Activated CD8-positive, alpha-beta memory T cell treated with anti-CD3 and anti-CD28 coated beads for 36 hours (primary cell): ENCODE data around the gene FRMPD1. TPM values are rescaled to one million over a fixed set of nuclear protein-coding genes. Genes with fewer than 3 reads are reported as not detected.

ENCODE experiments used
- CTCF ChIA-PET: fragments of 350-600 bp; sonication (Branson Sonifier 250); formaldehyde crosslinking; loops from one replicate; lab custom pipeline; 2021; ENCODE audit warnings: antibody characterized with exemption; lab: Charles Lee
- POLR2A ChIA-PET: fragments of 350-600 bp; sonication (Branson Sonifier 250); formaldehyde crosslinking; loops from one replicate; lab custom pipeline; 2021; ENCODE audit warnings: antibody characterized with exemption; lab: Charles Lee
- total RNA-seq, 2 experiments: library from RNA; stranded (reverse); gene quantifications; one replicate each; pipeline ENCODE4 v1.2.3, GENCODE V29; 2021

The FRMPD1 gene
- total RNA-seq, 2 experiments from 2014 or later = not detected

GRCh38 chr9:37626708-37627292, 24.0 kb upstream of the FRMPD1 start:
- POLR2A ChIA-PET = no interaction called here
- CTCF ChIA-PET = no interaction called here

GRCh38 chr9:37632479-37632878, 18.3 kb upstream of the FRMPD1 start:
- ChIA-PET POLR2A (no interaction called here), CTCF (no interaction called here)

GRCh38 chr9:37635808-37636207, 14.9 kb upstream of the FRMPD1 start:
- CTCF ChIA-PET = no interaction called here
- POLR2A ChIA-PET = no interaction called here

GRCh38 chr9:37636511-37637448, 14.0 kb upstream of the FRMPD1 start:
- ChIA-PET POLR2A (no interaction called here), CTCF (no interaction called here)

GRCh38 chr9:37639109-37639762, 11.5 kb upstream of the FRMPD1 start:
- POLR2A ChIA-PET = no interaction called here
- CTCF ChIA-PET = no interaction called here

- ChIA-PET CTCF (no interaction called here), POLR2A (no interaction called here)
These were observed 10.9 kb upstream of the FRMPD1 start for GRCh38 chr9:37639841-37640240.

- ChIA-PET CTCF (no interaction called here), POLR2A (no interaction called here)
These were observed 10.5 kb upstream of the FRMPD1 start for GRCh38 chr9:37640246-37640645.

GRCh38 chr9:37641331-37641730, 9.4 kb upstream of the FRMPD1 start:
- CTCF ChIA-PET = no interaction called here
- POLR2A ChIA-PET = no interaction called here

- CTCF ChIA-PET = no interaction called here
- POLR2A ChIA-PET = no interaction called here
These were observed 7.5 kb upstream of the FRMPD1 start for GRCh38 chr9:37643214-37643613.

GRCh38 chr9:37645903-37646506, 4.7 kb upstream of the FRMPD1 start:
- ChIA-PET CTCF (no interaction called here), POLR2A (no interaction called here)

GRCh38 chr9:37650299-37650872, 368 bp upstream of the FRMPD1 start:
- ChIA-PET POLR2A (no interaction called here), CTCF (no interaction called here)

- POLR2A ChIA-PET = no interaction called here
- CTCF ChIA-PET = no interaction called here
These were observed 1.5 kb downstream of the FRMPD1 start for GRCh38 chr9:37652261-37652660.

GRCh38 chr9:37653385-37653784, 2.6 kb downstream of the FRMPD1 start:
- POLR2A ChIA-PET = no interaction called here
- CTCF ChIA-PET = no interaction called here

- ChIA-PET CTCF (no interaction called here), POLR2A (no interaction called here)
These were observed 6.2 kb downstream of the FRMPD1 start for GRCh38 chr9:37656936-37657335.

GRCh38 chr9:37660691-37661090, 9.9 kb downstream of the FRMPD1 start:
- ChIA-PET CTCF (no interaction called here), POLR2A (no interaction called here)

GRCh38 chr9:37663926-37664325, 13.2 kb downstream of the FRMPD1 start:
- CTCF ChIA-PET = no interaction called here
- POLR2A ChIA-PET = no interaction called here

- ChIA-PET CTCF (no interaction called here), POLR2A (no interaction called here)
These were observed 17.0 kb downstream of the FRMPD1 start for GRCh38 chr9:37667706-37668105.

- ChIA-PET CTCF (no interaction called here), POLR2A (no interaction called here)
These were observed 17.4 kb downstream of the FRMPD1 start for GRCh38 chr9:37668116-37668601.

- ChIA-PET CTCF (no interaction called here), POLR2A (no interaction called here)
These were observed 18.5 kb downstream of the FRMPD1 start for GRCh38 chr9:37669232-37669631.

- POLR2A ChIA-PET = no interaction called here
- CTCF ChIA-PET = no interaction called here
These were observed 24.9 kb downstream of the FRMPD1 start for GRCh38 chr9:37675661-37676060.
